ENCODE measurements around the gene LRP1.

LRP1 gene

DNA sequence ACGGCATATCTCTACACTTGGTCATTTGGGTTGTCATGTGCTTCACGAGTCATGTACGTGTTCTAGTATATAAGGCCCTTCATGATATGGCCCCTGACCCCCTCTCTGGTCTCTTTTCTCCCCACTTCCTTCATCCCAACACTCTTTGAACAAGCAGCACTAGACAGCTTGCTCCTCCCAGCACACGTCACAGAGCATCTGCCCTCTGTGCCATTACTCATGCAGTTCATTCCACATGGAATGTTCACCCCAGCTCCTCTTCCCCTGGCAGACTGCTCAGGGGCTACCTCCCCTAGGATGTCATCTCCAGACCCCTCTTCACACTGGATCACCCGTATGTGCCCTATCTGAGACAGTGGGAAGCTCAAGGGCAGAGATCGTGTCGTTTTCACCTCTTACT is 33.2 kb downstream of the LRP1 start:
- no peaks in the 10 kb centered on the region for H3K36me3 ChIP-seq (replicated peaks; ENCODE audit: low read depth, low read length)
- no peaks in the 10 kb centered on the region for H4K20me1 ChIP-seq (ENCODE audit: insufficient read depth, low read length)
- no peak overlapping the region for H3K9ac ChIP-seq (ENCODE audit: low read length)

GRCh38 chr12:57162553-57163125 is 34.4 kb downstream of the LRP1 start:
- Histone ChIP-seq H2AFZ (ENCODE audit: low read depth, low read length) (no peak overlapping the region), H3K27ac (ENCODE audit: low read length) (no peak overlapping the region), H4K20me1 (ENCODE audit: insufficient read depth, low read length) (no peaks in the 10 kb centered on the region), H3K79me2 (ENCODE audit: low read length) (no peaks in the 10 kb centered on the region), H3K9me3 (ENCODE audit: insufficient read depth, low read length) (no peaks in the 10 kb centered on the region), H3K9ac (ENCODE audit: low read length) (no peak overlapping the region), H3K27me3 (ENCODE audit: low read depth, low read length) (no peaks in the 10 kb centered on the region), H3K4me2 (ENCODE audit: low read length) (peak overlapping the region; percentile 36; the same call in 1 of the 2 replicates), H3K4me3 (ENCODE audit: low read length) (no peak overlapping the region), H3K4me1 (ENCODE audit: low read length) (peaks cover 30% of the 10 kb centered on the region), H3K36me3 (replicated peaks; ENCODE audit: low read depth, low read length) (no peaks in the 10 kb centered on the region)
- TF ChIP-seq CTCF (IDR thresholded peaks at IDR 0.05; ENCODE audit: low read depth, low read length): no peak
- TF ChIP-seq EZH2phosphoT487 (IDR thresholded peaks at IDR 0.05; ENCODE audit: low read depth): no peak

More for the DNA sequence above, 33.2 kb downstream of the LRP1 start:
- peaks cover 20% of the 10 kb centered on the region for H3K4me1 ChIP-seq (ENCODE audit: low read length)
- no peak overlapping the region for H3K4me3 ChIP-seq (ENCODE audit: low read length)
- no peaks in the 10 kb centered on the region for H3K9me3 ChIP-seq (ENCODE audit: insufficient read depth, low read length)
- TF ChIP-seq EZH2phosphoT487 (IDR thresholded peaks at IDR 0.05; ENCODE audit: low read depth) (no peak), CTCF (IDR thresholded peaks at IDR 0.05; ENCODE audit: low read depth, low read length) (no peak)
- H3K27me3 ChIP-seq (ENCODE audit: low read depth, low read length): no peaks in the 10 kb centered on the region
- no peak overlapping the region for H3K27ac ChIP-seq (ENCODE audit: low read length)
- no peak overlapping the region for H3K4me2 ChIP-seq (ENCODE audit: low read length)
- H2AFZ ChIP-seq (ENCODE audit: low read depth, low read length): no peak overlapping the region
- no peaks in the 10 kb centered on the region for H3K79me2 ChIP-seq (ENCODE audit: low read length)

DNA sequence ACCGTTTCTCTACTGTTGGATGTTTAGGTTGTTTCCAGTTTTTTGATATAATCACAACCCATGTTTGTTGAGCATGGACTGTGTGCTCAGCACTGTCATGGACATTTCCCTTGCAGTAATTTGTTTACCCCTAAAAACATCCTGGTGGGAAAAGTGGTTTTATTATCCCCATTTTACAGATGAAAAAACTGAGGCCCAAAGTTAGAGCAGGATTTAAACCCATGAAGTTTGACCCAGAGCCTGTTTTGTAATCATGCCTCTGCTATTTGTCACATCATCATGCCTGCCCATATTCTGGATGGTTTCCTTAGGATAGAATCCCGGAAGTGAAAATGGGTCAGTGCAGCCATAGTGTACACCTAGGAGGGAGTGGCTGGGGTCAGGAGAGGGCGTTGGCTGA is 36.2 kb downstream of the LRP1 start:
- Histone ChIP-seq H2AFZ (ENCODE audit: low read depth, low read length) (no peak overlapping the region), H3K9me3 (ENCODE audit: insufficient read depth, low read length) (no peaks in the 10 kb centered on the region), H3K4me3 (ENCODE audit: low read length) (no peak overlapping the region), H3K4me1 (ENCODE audit: low read length) (peaks cover 44% of the 10 kb centered on the region), H3K27ac (ENCODE audit: low read length) (no peak overlapping the region), H4K20me1 (ENCODE audit: insufficient read depth, low read length) (no peaks in the 10 kb centered on the region), H3K4me2 (ENCODE audit: low read length) (no peak overlapping the region), H3K9ac (ENCODE audit: low read length) (no peak overlapping the region), H3K27me3 (ENCODE audit: low read depth, low read length) (no peaks in the 10 kb centered on the region), H3K79me2 (ENCODE audit: low read length) (no peaks in the 10 kb centered on the region), H3K36me3 (replicated peaks; ENCODE audit: low read depth, low read length) (no peaks in the 10 kb centered on the region)
- TF ChIP-seq EZH2phosphoT487 (IDR thresholded peaks at IDR 0.05; ENCODE audit: low read depth): no peak
- TF ChIP-seq CTCF (IDR thresholded peaks at IDR 0.05; ENCODE audit: low read depth, low read length): no peak

DNA sequence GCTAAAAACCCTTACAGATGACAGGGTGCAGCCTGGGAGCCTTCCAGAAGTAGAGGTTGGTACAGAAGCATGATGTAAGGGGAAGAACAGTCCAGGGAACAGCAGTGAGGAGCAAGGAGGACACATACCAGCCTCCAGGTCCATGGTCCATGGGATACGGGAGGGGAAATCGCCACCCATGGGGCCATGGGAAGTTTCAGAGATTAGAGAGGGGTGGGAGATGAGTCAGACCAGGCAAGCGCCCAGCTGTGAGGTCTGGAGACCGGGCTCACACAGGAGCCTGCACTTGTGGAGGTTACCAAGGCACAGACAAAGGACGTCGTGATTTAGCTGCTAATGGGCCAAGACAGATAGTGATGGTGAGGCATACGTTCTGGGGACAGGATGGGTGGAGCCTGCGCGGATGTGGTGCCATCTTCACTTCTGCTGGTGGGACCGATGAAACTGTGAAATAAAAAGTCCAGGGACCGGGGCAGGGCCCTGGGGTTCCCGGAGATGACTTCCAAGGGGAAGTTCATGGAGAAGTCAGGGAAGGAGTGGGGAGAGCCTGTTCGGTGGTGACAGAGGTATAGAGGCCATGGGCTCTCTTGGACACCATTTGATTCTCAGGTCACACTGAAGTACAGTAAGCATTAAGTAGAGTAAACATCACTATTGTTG is 36.8 kb downstream of the LRP1 start:
- Histone ChIP-seq H3K4me2 (ENCODE audit: low read length) (no peak overlapping the region), H3K79me2 (ENCODE audit: low read length) (no peaks in the 10 kb centered on the region)

More for the DNA sequence above, 36.8 kb downstream of the LRP1 start:
- Histone ChIP-seq H3K9ac (ENCODE audit: low read length) (no peak overlapping the region), H3K27me3 (ENCODE audit: low read depth, low read length) (no peaks in the 10 kb centered on the region), H3K4me1 (ENCODE audit: low read length) (peaks cover 49% of the 10 kb centered on the region), H3K9me3 (ENCODE audit: insufficient read depth, low read length) (no peaks in the 10 kb centered on the region), H2AFZ (ENCODE audit: low read depth, low read length) (no peak overlapping the region), H3K27ac (ENCODE audit: low read length) (no peak overlapping the region), H4K20me1 (ENCODE audit: insufficient read depth, low read length) (no peaks in the 10 kb centered on the region), H3K4me3 (ENCODE audit: low read length) (no peak overlapping the region), H3K36me3 (replicated peaks; ENCODE audit: low read depth, low read length) (no peaks in the 10 kb centered on the region)
- TF ChIP-seq EZH2phosphoT487 (IDR thresholded peaks at IDR 0.05; ENCODE audit: low read depth) (no peak), CTCF (IDR thresholded peaks at IDR 0.05; ENCODE audit: low read depth, low read length) (no peak)

Measured in OCI-LY3 (cell line).